ENCODE data around the gene TMEM161B.
"Not testable (repeated sequence)": the region's sequence is repeated elsewhere in the genome, so short reads cannot be mapped to it uniquely, and the experiment has no call there.

The TMEM161B gene

DNA sequence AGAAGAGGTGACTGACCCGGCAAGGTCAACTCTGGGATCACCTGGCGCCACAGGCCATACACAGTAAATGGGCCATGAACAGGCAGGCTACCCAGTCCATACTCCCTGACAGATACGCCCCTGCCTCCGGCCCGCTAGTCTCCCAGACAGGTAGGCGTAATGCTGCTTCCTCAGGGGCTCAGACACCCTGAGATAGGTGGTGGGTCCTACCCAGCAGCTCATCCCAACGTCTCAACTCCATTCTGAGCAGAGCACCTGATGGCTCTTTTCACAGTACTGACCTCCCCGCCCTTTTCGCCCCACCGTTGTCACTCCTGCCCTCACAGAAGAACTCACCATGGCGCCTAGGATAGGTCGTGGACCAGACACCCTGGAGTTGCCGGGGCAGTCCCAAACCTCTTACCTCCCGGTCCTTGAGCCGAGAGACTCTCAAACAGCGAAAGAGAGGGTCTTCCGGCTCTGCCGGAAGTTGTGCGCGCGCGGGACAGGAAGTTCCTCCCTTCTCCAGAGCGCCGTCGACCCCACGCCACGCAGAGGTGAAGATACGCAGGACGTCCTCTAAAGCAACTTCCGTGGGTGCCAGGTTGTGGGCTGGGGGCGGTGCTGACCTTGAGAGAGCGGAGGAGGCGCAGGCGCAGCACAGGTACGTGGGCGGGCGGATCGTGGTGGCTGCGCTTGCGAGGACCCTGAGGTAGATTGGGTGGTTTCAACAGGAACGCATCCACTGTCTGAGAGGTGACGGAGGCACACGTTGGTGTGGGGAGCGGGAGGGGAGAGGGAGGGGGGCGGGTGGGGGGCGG lies at the start of gene TMEM161B:
TMEM161B (minus strand) TSS at position 461 of the 800 bp plus-strand sequence; CDS start at position 339, 122 bp downstream.
- peak; percentile 87 for DNase-seq

DNA sequence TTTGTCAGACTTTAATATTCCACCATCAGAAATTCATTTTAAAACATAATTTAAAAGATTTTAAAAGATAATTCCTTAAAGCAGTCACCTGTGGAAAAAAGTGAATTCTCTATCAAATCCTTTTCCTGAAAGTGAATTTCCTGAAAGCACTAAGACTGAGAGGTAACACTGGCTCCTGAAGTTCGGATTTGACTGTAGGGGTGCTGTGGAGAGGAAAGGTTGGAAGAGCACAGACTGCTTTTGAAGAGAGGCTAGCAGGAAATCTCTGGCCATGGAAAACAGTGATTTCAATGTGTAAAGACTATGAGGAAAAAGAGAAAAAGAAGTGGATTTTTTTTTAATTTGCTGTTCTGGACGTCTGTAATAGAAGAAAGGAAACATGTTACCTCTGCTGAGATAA lies 35.7 kb upstream of the TMEM161B start:
- no peak for DNase-seq

DNA sequence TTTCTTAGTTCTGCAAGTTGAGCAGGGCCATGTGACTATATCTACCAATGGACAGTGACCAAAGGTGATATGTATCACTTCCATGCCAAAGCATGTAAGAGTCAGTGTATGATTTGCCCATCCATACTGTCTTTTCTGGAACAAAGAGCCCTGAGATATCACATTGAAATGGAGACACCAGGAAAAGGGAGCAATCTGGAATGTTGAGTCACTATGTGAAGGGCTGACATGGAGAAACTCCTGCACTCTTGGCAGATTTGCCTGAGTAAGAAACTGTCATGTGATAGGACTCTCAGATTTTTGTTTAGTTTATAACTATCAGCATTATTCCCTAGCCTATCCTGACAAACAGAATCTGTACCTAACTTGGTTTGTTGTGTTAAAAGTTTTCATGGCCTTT lies 29.8 kb upstream of the TMEM161B start:
- DNase-seq, result peak; percentile 57

DNA sequence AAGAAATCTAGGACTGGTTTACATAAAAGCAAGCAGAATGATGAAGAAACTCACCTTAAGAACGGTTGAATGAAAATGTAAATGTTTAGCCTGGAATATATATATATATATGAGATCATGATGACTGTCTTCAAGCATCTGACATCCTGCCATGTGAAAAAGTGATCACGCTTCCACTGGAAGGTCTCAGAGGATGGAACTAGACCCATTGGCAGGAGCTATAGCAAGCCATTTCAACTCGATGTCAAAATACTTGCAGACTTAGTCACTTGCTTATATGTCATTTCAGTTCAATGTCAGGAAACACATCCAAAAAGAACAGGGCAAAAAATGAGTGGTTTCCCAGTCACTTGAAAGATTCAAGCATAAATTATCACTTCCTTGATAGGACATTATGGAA lies 22.2 kb upstream of the TMEM161B start:
- DNase-seq, result peak; percentile 3

GRCh38 chr5:88288528-88289197 lies 20.0 kb upstream of the TMEM161B start:
- DNase-seq, result no peak

- no peak for DNase-seq
These were observed 19.3 kb upstream of the TMEM161B start for GRCh38 chr5:88287846-88288527.

- no peak for DNase-seq
These were observed 18.7 kb upstream of the TMEM161B start for GRCh38 chr5:88287302-88287701.

DNA sequence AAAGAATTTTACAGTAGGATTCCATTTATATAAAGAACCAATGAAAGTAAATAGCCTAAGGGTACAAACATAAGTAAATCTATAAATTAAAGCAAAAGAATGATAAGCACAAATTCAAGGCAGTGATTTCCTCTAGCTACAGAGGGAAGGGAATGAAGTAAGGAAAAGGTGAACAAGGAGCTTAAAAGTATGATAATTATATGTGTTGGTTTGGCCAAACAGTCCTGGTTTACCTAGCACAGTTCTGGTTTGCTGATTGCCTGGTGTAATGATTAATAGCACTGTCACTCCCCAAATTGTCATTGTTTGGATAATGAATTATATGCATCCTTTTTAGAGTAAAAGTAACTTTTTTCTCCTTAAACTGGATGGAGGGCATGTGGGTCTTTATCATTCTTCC lies 15.0 kb upstream of the TMEM161B start:
- DNase-seq, result no peak

DNA sequence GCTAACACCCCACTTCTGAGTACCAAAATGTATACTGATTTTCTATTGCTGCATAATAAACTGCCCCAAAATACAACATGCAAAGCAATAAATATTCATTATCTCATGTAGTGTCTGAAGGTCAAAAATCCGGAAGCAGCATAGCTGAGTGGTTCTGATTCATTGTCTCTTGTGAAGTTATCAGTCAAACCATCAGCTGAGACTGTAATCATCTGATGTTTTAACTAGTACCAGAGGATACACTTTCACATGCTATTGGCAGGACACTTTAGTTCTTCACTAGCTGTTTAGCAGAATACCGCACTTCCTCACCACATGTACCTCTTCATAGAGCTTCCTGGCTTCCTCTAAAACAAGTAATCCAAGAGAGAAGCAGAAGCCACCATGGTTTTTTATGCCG lies 12.7 kb upstream of the TMEM161B start:
- no peak for DNase-seq

DNA sequence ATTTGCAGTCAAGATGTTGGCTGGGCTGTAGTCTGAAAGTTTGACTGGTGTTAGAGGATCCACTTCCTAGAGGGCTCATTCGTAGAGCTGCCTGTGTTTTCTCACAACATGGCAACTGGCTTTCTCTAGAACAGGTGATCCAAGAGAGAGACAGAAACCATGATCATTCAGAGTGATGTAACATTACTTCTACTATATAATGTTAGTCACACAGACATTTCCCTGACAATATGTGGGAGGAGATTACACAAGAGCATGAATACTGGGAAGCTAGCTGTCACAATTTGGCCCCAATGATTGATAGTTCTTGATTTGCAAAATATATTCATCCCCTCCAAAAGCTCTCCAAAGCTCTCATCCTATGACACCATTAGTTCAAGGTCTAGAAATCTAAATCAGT lies 10.9 kb upstream of the TMEM161B start:
- DNase-seq, result peak; percentile 4

DNA sequence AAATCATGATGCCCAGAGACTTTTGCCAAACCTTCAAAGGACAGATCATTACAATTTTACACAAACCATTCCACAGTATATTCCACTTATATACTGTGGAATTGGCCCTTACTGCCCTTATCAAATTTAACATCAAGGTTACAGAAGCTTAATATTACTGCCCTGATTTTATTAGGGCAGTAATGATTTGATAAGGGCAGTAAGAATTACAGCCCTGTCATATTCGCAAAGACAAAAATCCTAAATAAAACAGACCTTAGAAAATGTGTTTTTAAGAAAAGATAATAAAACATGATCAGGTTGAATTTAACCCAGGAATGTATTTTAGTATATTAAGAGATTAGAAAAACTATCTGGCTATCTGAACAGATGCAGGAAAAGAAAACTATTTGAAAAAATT lies 7.7 kb upstream of the TMEM161B start:
- DNase-seq, result no peak

GRCh38 chr5:88275581-88275980 lies 6.9 kb upstream of the TMEM161B start:
- DNase-seq, result no peak

DNA sequence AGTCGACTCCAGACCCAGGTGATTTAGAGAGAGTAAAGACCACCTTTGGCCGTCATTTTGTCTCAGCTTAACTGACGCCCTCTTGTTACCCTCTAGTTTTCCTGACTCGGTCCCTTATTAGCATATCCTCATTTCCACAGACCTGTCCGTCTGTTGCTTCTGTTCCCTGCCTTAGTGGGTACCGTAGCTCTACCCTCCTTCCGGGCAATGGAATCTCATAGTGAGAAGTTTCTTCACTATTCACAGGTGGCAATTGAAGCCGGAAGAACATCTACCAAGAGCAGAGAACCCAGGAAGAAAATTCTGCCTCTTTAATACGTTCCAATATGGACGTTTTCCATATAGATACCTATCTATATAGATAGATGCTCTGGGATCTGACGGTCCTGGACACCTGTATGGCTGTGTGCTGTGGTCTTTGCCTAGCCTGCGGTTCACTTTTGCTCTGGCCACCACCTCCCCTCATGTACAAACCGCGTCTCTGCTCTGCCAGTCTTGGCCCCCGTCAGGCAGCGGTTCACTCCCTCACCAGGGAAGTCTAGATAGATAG lies 652 bp upstream of the TMEM161B start:
- DNase-seq, result no peak

GRCh38 chr5:88264565-88264964 lies 4.1 kb downstream of the TMEM161B start:
- not testable (repeated sequence) for DNase-seq

DNA sequence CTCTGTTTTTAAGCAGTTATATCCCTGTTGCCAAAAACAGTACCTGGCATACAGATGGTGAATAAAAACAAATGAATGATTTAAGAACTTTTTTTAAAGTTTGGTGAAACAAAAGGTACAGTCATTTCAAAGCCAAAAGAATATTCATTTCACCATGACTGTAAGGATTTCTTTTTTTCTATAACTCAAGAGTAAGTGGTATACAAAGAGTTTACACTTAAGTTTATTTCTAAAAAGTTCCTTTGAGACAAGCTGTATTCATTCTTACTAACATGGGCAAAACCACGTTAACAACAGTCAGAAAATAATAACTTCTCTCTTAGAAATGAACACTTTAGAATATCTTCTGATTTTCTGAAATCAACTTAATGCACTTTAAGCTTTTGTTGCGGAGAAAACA lies 5.3 kb downstream of the TMEM161B start:
- DNase-seq, result no peak

DNA sequence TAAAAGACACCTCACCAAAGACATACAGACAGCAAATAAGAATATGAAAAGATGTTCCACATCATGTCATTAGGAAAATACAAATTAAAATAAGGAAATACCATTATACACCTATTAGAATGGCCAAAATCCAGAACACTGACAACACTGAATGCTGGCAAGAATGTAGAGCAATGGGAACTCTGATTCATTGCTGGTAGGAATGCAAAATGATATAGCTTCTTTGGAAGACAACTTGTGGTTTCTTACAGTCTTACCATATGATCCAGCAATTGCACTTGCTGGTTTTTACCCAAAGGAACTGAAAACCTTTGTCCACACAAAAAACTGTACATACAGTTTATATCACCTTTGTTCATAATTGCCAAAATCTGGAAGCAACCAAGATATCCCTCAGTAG lies 6.5 kb downstream of the TMEM161B start:
- peak; percentile 35 for DNase-seq

DNA sequence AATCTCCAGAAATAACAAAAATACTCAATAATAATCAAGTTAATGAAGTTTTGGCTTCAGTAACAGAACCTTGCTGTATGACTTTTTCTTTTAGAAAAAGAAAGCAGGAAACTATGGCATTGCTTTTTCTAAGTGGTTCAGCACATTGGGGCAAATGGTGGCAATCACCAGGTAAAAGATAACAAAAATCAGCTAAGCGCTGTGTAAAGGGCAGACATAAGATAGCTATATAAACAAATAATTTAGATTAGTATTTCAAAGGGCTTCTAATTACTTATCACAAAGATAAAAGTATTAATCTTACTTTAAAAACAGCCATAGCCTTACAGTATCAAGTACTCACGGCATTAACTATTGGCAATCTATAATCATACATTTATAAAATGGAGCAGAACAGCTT lies 10.0 kb downstream of the TMEM161B start:
- no peak for DNase-seq

DNA sequence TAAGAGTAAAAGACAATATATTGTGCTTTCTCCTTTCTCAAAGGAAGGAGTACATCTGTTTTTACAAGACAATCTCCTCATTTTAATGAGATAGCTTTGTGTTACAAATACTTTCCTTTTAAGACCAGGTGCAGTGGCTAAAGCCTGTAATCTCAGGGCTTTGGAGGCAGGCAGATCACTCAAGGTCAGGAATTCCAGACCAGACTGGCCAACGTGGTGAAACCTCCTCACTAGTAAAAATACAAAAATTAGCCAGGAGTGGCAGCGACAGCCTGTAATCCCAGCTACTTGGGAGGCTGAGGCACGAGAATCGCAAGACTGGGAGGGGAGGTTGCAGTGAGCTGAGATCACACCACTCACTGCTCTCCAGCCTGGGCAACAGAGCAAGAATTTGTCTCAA lies 11.8 kb downstream of the TMEM161B start:
- DNase-seq, result no peak

DNA sequence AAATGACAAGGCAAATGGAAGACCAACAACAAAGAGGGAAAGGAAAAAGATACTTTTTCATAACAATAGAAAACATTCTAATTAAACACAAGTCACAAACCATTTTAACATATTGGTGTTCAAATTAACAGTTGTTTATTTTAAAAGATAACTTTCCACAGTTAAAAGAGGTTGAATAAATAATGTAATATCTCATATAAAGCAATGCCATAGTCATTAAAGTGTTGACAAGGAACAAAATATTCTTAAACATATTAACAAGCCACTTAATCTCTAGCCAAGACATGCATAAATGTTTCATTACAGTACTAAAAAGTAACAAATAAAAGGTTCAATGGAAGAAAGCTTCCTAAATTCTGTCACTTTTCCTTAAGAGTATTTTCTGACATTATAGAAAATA lies 12.6 kb downstream of the TMEM161B start:
- DNase-seq, result no peak

- DNase-seq, result no peak
These were observed 14.3 kb downstream of the TMEM161B start for GRCh38 chr5:88254320-88254719.

DNA sequence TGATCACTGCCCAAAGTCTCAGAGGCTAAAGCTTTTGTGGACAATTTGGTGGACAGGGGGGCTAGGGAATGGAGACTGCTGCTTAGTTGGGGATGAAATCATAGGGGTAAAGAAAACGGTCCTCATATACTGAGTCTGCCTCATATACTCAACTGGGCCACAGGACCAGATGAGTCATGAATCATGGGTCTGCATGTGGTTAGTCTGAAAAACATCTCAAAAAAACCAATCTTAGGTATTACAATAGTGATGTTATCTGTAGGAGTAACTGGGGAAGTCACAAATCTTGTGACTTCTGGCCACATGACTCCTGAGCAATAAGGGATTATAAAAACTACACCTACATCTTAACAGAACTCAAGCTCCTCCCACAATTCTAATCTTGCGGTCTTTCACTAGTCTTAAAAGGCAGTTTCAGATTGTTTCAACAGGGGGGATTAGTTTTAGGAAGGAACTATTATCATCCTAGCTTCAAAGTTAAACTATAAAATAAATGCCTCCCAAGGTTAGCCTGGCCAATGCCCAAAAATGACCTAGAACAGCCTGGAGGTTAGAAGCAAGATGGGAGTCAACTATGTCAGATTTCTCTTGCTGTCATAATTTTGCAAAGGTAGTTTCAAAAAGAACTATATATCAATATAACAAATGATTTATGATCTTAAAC lies 17.5 kb downstream of the TMEM161B start:
- DNase-seq, result peak; percentile 27

DNA sequence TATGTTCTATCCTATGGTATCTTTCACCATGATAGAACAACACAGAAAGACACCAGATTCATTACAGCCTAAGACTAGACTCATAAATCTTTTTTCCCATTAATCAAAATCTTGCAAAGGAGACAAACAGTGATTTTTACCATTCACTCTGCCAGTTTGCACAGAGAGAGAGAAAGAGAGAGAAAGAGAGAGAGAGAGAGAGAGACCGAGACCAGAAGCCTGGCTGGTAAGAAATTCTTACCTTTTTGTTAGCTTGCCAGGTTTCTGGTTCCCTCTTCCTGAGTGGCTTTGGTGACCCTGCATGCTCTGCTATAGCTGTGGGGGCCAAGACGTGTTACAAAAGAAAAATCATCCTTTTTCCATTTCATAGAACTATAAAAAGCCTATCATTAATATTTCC lies 18.6 kb downstream of the TMEM161B start:
- no peak for DNase-seq
